ENCODE results near the gene APLN.

The APLN gene

GRCh38 chrX:129650183-129650689, 4.5 kb downstream of the APLN start:
- H3K27ac ChIP-seq, result peak overlapping the region; percentile 52

GRCh38 chrX:129649268-129650182, 5.2 kb downstream of the APLN start:
- peaks cover 9% of the 10 kb centered on the region for H3K27me3 ChIP-seq (ENCODE audit: insufficient read depth, low read depth, severe bottlenecking)
- H3K36me3 ChIP-seq, result no peaks in the 10 kb centered on the region
- no peak overlapping the region for H3K27ac ChIP-seq
- TF ChIP-seq, protein P1, sequence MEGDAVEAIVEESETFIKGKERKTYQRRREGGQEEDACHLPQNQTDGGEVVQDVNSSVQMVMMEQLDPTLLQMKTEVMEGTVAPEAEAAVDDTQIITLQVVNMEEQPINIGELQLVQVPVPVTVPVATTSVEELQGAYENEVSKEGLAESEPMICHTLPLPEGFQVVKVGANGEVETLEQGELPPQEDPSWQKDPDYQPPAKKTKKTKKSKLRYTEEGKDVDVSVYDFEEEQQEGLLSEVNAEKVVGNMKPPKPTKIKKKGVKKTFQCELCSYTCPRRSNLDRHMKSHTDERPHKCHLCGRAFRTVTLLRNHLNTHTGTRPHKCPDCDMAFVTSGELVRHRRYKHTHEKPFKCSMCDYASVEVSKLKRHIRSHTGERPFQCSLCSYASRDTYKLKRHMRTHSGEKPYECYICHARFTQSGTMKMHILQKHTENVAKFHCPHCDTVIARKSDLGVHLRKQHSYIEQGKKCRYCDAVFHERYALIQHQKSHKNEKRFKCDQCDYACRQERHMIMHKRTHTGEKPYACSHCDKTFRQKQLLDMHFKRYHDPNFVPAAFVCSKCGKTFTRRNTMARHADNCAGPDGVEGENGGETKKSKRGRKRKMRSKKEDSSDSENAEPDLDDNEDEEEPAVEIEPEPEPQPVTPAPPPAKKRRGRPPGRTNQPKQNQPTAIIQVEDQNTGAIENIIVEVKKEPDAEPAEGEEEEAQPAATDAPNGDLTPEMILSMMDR (IDR thresholded peaks at IDR 0.05; ENCODE audit: low read depth, low read length), result no peak
- DNase-seq, result no peak
- no peaks in the 10 kb centered on the region for H3K9me3 ChIP-seq (ENCODE audit: severe bottlenecking)
- H3K4me3 ChIP-seq (ENCODE audit: low read depth, low read length), result no peak overlapping the region

More at GRCh38 chrX:129650183-129650689, 4.5 kb downstream of the APLN start:
- TF ChIP-seq, protein P1 (IDR thresholded peaks at IDR 0.05; ENCODE audit: low read depth, low read length), result no peak
- H3K4me3 ChIP-seq (ENCODE audit: low read depth, low read length), result no peak overlapping the region
- no peaks in the 10 kb centered on the region for H3K36me3 ChIP-seq
- no peak for DNase-seq
- H3K27me3 ChIP-seq (ENCODE audit: insufficient read depth, low read depth, severe bottlenecking), result peaks cover 13% of the 10 kb centered on the region
- H3K9me3 ChIP-seq (ENCODE audit: severe bottlenecking), result no peaks in the 10 kb centered on the region

GRCh38 chrX:129648514-129649267, 6.1 kb downstream of the APLN start:
- H3K27ac ChIP-seq, result peak overlapping the region; percentile 89
- H3K9me3 ChIP-seq (ENCODE audit: severe bottlenecking), result no peaks in the 10 kb centered on the region
- H3K36me3 ChIP-seq, result no peaks in the 10 kb centered on the region
- peak; percentile 83 for DNase-seq
- peaks cover 4% of the 10 kb centered on the region for H3K27me3 ChIP-seq (ENCODE audit: insufficient read depth, low read depth, severe bottlenecking)
- TF ChIP-seq, protein P1 (IDR thresholded peaks at IDR 0.05; ENCODE audit: low read depth, low read length), result no peak
- no peak overlapping the region for H3K4me3 ChIP-seq (ENCODE audit: low read depth, low read length)

DNA sequence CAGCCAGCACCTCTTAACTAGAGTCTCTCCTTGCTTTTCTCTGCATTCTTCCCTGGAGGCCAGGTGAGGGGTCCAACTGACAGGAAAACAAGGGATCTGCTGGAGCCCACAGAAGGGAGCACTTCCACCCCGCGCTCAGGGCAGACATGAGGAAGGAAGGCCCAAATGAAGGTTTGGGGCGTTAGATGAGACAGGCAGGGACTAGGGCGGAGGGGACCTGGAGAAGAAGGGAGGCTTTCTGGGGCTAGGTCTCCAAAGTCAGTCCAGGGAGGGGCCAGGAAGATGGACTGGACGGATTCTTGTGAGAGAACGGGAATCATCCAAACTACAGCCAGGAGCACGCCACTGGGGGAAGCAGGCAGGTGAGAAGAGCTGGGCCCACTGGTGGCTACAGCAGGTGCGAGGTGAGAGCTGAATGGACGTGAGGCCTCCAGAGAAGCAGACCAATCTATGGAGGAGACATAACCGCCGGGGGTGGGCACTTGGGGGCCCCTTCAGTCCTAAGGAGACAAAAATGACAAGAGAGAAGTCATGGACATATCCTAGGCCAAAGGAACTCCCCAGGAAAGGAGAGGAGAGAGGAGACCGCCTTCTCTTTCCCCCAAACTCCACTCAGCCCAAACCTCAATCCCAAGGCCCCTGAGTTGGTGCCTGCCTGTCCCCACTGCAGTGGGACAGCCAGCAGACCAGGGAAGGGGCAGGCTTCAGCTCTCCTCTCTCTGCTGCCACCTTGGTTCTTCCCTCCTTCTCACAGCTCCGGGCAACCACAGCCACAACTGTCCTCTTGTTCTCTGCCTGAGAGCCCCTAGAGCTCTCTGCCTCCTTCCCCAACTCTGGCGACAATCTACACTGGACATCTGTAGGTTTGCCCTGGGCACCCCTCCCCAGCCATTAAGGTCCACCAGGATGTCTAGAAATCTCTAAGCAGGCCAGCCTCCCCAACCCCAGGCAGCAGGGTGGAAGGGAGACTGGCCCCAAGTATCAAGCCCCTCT, 7.0 kb downstream of the APLN start:
- Histone ChIP-seq H3K9me3 (ENCODE audit: severe bottlenecking) (no peaks in the 10 kb centered on the region), H3K4me3 (ENCODE audit: low read depth, low read length) (no peak overlapping the region), H3K36me3 (no peaks in the 10 kb centered on the region), H3K27ac (peak overlapping the region; percentile 89), H3K27me3 (ENCODE audit: insufficient read depth, low read depth, severe bottlenecking) (peaks cover 4% of the 10 kb centered on the region)
- TF ChIP-seq, protein P1 (IDR thresholded peaks at IDR 0.05; ENCODE audit: low read depth, low read length), result no peak
- DNase-seq, result no peak

All from WERI-Rb-1 (cell line).